Endometrial microvascular endothelial cells (primary cell): ENCODE measurements around the gene CD2BP2. TPM values are rescaled to one million over a fixed set of nuclear protein-coding genes. Genes with fewer than 3 reads are reported as not detected.

Experiments
- in situ Hi-C: cut with HindIII; loops from 2 replicates; pipeline ENCODE4 v1.10.0; 2017; ENCODE audit warnings: low sequenced_read_pairs, low pct_unique_long_range_greater_than_20kb; ENCODE audit errors: inconsistent ontology term
- total RNA-seq: library from RNA; depleted of rRNA; stranded (reverse); fragments of >200 nt; gene quantifications from one replicate; pipeline ENCODE4 v1.2.3, GENCODE V29; 2015; ENCODE audit errors: inconsistent ontology term

The CD2BP2 gene
- total RNA-seq, 1 donor from 2014 or later: 72.5 TPM

- in situ Hi-C loops: no loop called here
Observed at GRCh38 chr16:30367349-30368009, 12.4 kb upstream of the CD2BP2 start.

- in situ Hi-C loops: no loop called here
Observed at GRCh38 chr16:30366511-30366910, 11.4 kb upstream of the CD2BP2 start.

- in situ Hi-C loops: no loop called here
Observed at GRCh38 chr16:30365200-30365599, 10.1 kb upstream of the CD2BP2 start.

- in situ Hi-C loops: no loop called here
Observed at GRCh38 chr16:30361180-30361579, 6.1 kb upstream of the CD2BP2 start.

GRCh38 chr16:30359871-30360170, 4.7 kb upstream of the CD2BP2 start:
- in situ Hi-C loops: no loop called here

- in situ Hi-C loops: no loop called here
Observed at GRCh38 chr16:30358990-30359870, 4.1 kb upstream of the CD2BP2 start.

GRCh38 chr16:30358577-30358936, 3.4 kb upstream of the CD2BP2 start:
- in situ Hi-C loops: no loop called here

GRCh38 chr16:30357715-30358576, 2.8 kb upstream of the CD2BP2 start:
- in situ Hi-C loops: no loop called here

- in situ Hi-C loops: no loop called here
Observed at GRCh38 chr16:30357085-30357714, 2.1 kb upstream of the CD2BP2 start.

- in situ Hi-C loops: no loop called here
Observed at GRCh38 chr16:30356401-30357084, 1.4 kb upstream of the CD2BP2 start.

GRCh38 chr16:30355954-30356308, 823 bp upstream of the CD2BP2 start:
- in situ Hi-C loops: no loop called here

- in situ Hi-C loops: no loop called here
Observed at GRCh38 chr16:30354423-30355143, 525 bp downstream of the CD2BP2 start.

- in situ Hi-C loops: no loop called here
Observed at GRCh38 chr16:30353438-30354129, 1.5 kb downstream of the CD2BP2 start.

GRCh38 chr16:30352488-30353401, 2.4 kb downstream of the CD2BP2 start:
- in situ Hi-C loops: no loop called here

GRCh38 chr16:30351586-30352419, 3.3 kb downstream of the CD2BP2 start:
- in situ Hi-C loops: no loop called here

GRCh38 chr16:30351001-30351441, 4.1 kb downstream of the CD2BP2 start:
- in situ Hi-C loops: no loop called here
